Measurements from ENCODE around the gene GFI1B.

GFI1B gene

GRCh38 chr9:133014696-133015095 lies 36.2 kb downstream of the GFI1B start:
- peak; percentile 26 for DNase-seq (ENCODE audit: low spot score)

GRCh38 chr9:133023117-133023890 lies 44.8 kb downstream of the GFI1B start:
- peak; percentile 51 for DNase-seq (ENCODE audit: low spot score)

- DNase-seq (ENCODE audit: low spot score) = no peak
These were observed 47.9 kb downstream of the GFI1B start for GRCh38 chr9:133026426-133026825.

- DNase-seq (ENCODE audit: low spot score) = no peak
These were observed 48.6 kb downstream of the GFI1B start for GRCh38 chr9:133027134-133027533.

- no peak for DNase-seq (ENCODE audit: low spot score)
These were observed 49.7 kb downstream of the GFI1B start for GRCh38 chr9:133028221-133028620.

- DNase-seq (ENCODE audit: low spot score) = no peak
These were observed 51.5 kb downstream of the GFI1B start for GRCh38 chr9:133029994-133030316.

- peak; percentile 99 for DNase-seq (ENCODE audit: low spot score)
These were observed 52.0 kb downstream of the GFI1B start, which contains the start of gene GTF3C5 for GRCh38 chr9:133030317-133031129. Gene GTF3C5, plus strand, starts transcription at chr9:133030997. Its CDS starts 15 bp downstream, at chr9:133031012.

- no peak for DNase-seq (ENCODE audit: low spot score)
These were observed 52.6 kb downstream of the GFI1B start for GRCh38 chr9:133031130-133031422.

GRCh38 chr9:133031496-133031911 lies 53.0 kb downstream of the GFI1B start:
- no peak for DNase-seq (ENCODE audit: low spot score)

GRCh38 chr9:133032171-133032570 lies 53.7 kb downstream of the GFI1B start:
- no peak for DNase-seq (ENCODE audit: low spot score)

GRCh38 chr9:133035669-133036068 lies 57.2 kb downstream of the GFI1B start:
- no peak for DNase-seq (ENCODE audit: low spot score)

- no peak for DNase-seq (ENCODE audit: low spot score)
These were observed 59.5 kb downstream of the GFI1B start for GRCh38 chr9:133037775-133038515.

GRCh38 chr9:133040892-133041479 lies 62.5 kb downstream of the GFI1B start:
- peak; percentile 51 for DNase-seq (ENCODE audit: low spot score)
